Activated T-cell treated with anti-CD3 and anti-CD28 coated beads for 48 hours (primary cell): ENCODE data around the gene TDRD10.
"Not testable (repeated sequence)": the region's sequence is repeated elsewhere in the genome, so short reads cannot be mapped to it uniquely, and the experiment has no call there.

Experiments used
- DNase-seq: peaks from one replicate; pipeline ENCODE4 v3.0.0-alpha.2; 2020; ENCODE audit warnings: low read depth

TDRD10 gene

GRCh38 chr1:154479764-154480421, 22.1 kb upstream of the TDRD10 start:
- DNase-seq: peak; percentile 44

GRCh38 chr1:154481053-154481452, 21.0 kb upstream of the TDRD10 start:
- DNase-seq: no peak

GRCh38 chr1:154483941-154484803, 17.8 kb upstream of the TDRD10 start:
- no peak for DNase-seq

GRCh38 chr1:154485106-154485505, 16.9 kb upstream of the TDRD10 start:
- DNase-seq: no peak

GRCh38 chr1:154485910-154486496, 16.0 kb upstream of the TDRD10 start:
- DNase-seq: no peak

GRCh38 chr1:154486756-154487155, 15.3 kb upstream of the TDRD10 start:
- not testable (repeated sequence) for DNase-seq

GRCh38 chr1:154488922-154489321, 13.1 kb upstream of the TDRD10 start:
- no peak for DNase-seq

- no peak for DNase-seq
Measured at GRCh38 chr1:154489695-154490274, 12.2 kb upstream of the TDRD10 start.

- DNase-seq: no peak
Measured at GRCh38 chr1:154490317-154490716, 11.7 kb upstream of the TDRD10 start.

GRCh38 chr1:154492115-154492514, 9.9 kb upstream of the TDRD10 start:
- no peak for DNase-seq

- DNase-seq: no peak
Measured at GRCh38 chr1:154493276-154493675, 8.7 kb upstream of the TDRD10 start.

GRCh38 chr1:154495496-154496273, 6.3 kb upstream of the TDRD10 start:
- DNase-seq: no peak

- DNase-seq: no peak
Measured at GRCh38 chr1:154496383-154496782, 5.6 kb upstream of the TDRD10 start.

- peak; percentile 4 for DNase-seq
Measured at GRCh38 chr1:154497026-154497806, 4.8 kb upstream of the TDRD10 start.

GRCh38 chr1:154499446-154499845, 2.6 kb upstream of the TDRD10 start:
- no peak for DNase-seq

GRCh38 chr1:154500533-154500932, 1.5 kb upstream of the TDRD10 start:
- DNase-seq: no peak

- DNase-seq: no peak
Measured at GRCh38 chr1:154501423-154502065, 475 bp upstream of the TDRD10 start.

GRCh38 chr1:154502744-154503115, 711 bp downstream of the TDRD10 start:
- no peak for DNase-seq

- no peak for DNase-seq
Measured at GRCh38 chr1:154503898-154504297, 1.9 kb downstream of the TDRD10 start.

- no peak for DNase-seq
Measured at GRCh38 chr1:154512760-154513159, 10.7 kb downstream of the TDRD10 start.
